ENCODE measurements around the gene HDHD3. TPM values are rescaled to one million over a fixed set of nuclear protein-coding genes. Genes with fewer than 3 reads are reported as not detected.

The HDHD3 gene
- total RNA-seq, 1 experiment from 2014 or later, result 8.1 TPM

- DNase-seq (ENCODE audit: low read depth), result no peak
Measured at GRCh38 chr9:113363336-113363735, 13.4 kb downstream of the HDHD3 start.

GRCh38 chr9:113361304-113362018 is 15.3 kb downstream of the HDHD3 start:
- DNase-seq (ENCODE audit: low read depth), result no peak

- DNase-seq (ENCODE audit: low read depth), result no peak
Measured at GRCh38 chr9:113360242-113360842, 16.4 kb downstream of the HDHD3 start.

GRCh38 chr9:113359385-113359784 is 17.4 kb downstream of the HDHD3 start:
- DNase-seq (ENCODE audit: low read depth), result no peak

- no peak for DNase-seq (ENCODE audit: low read depth)
Measured at GRCh38 chr9:113356686-113357292, 20.0 kb downstream of the HDHD3 start.

- DNase-seq (ENCODE audit: low read depth), result peak; percentile 34
Measured at GRCh38 chr9:113355040-113355596, 21.7 kb downstream of the HDHD3 start.

GRCh38 chr9:113352411-113352810 is 24.4 kb downstream of the HDHD3 start:
- DNase-seq (ENCODE audit: low read depth), result no peak

GRCh38 chr9:113352006-113352405 is 24.8 kb downstream of the HDHD3 start:
- no peak for DNase-seq (ENCODE audit: low read depth)

GRCh38 chr9:113350937-113351336 is 25.8 kb downstream of the HDHD3 start:
- DNase-seq (ENCODE audit: low read depth), result no peak

GRCh38 chr9:113350107-113350661 is 26.6 kb downstream of the HDHD3 start:
- DNase-seq (ENCODE audit: low read depth), result no peak

- DNase-seq (ENCODE audit: low read depth), result no peak
Measured at GRCh38 chr9:113349445-113350094, 27.2 kb downstream of the HDHD3 start, which contains the start of gene BSPRY. BSPRY (plus strand) TSS chr9:113349541; CDS start chr9:113349580, 39 bp downstream.

GRCh38 chr9:113349066-113349444 is 27.7 kb downstream of the HDHD3 start:
- DNase-seq (ENCODE audit: low read depth), result no peak

- no peak for DNase-seq (ENCODE audit: low read depth)
Measured at GRCh38 chr9:113348437-113348836, 28.3 kb downstream of the HDHD3 start.

- DNase-seq (ENCODE audit: low read depth), result no peak
Measured at GRCh38 chr9:113345671-113346070, 31.1 kb downstream of the HDHD3 start.

- DNase-seq (ENCODE audit: low read depth), result no peak
Measured at GRCh38 chr9:113345190-113345589, 31.6 kb downstream of the HDHD3 start.

GRCh38 chr9:113343732-113344231 is 33.0 kb downstream of the HDHD3 start:
- peak; percentile 65 for DNase-seq (ENCODE audit: low read depth)

- no peak for DNase-seq (ENCODE audit: low read depth)
Measured at GRCh38 chr9:113341712-113342410, 34.9 kb downstream of the HDHD3 start.

- DNase-seq (ENCODE audit: low read depth), result peak; percentile 85
Measured at GRCh38 chr9:113340011-113340699, 36.6 kb downstream of the HDHD3 start, which contains the start of gene WDR31. WDR31 (minus strand) TSS chr9:113340275; CDS start chr9:113332022, 8,253 bp downstream.

- DNase-seq (ENCODE audit: low read depth), result no peak
Measured at GRCh38 chr9:113337714-113338113, 39.1 kb downstream of the HDHD3 start.

GRCh38 chr9:113331780-113332179 is 45.0 kb downstream of the HDHD3 start:
- DNase-seq (ENCODE audit: low read depth), result no peak
